ENCODE measurements around the gene GRIN2A.

Gene GRIN2A

DNA sequence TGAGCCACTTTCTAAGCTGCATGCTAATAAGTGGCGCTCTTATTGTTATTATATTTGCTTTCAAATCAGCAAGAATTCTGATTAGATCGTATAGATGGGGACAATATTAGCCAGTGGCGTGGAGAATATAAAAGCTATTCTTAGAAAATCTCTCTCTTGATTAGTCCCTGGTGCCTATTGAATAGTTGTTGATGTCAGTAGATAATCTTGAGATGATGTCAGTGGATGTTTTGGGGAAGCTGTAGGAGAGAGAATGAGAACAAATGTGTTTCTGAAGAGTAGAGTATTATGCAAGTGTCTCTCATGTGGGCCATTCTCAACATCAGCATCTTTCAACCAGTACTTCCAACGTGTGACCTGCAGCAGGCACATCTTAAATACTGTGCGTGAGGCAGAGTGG, 445.7 kb downstream of the GRIN2A start:
- DNase-seq: no peak

DNA sequence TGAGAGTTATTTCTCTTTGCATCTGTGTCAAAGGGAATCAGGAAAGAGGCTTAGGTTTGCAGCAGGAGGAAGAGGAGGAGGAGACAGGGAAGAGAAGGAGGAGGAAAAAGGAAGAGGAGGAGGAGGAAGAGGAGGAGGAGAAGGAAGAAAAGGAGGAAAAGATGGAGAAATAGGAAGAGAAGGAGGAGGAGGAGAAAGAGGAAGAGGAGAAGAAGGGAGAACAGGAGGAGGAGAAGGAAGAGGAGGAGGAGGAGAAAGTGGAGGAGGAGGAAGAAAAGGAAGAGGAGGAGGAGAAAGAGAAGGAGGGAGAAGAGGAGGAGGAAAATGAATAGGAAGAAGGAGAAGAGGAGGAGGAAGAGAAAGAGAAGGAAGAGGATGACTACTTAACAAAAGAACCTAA, 459.1 kb downstream of the GRIN2A start:
- no peak for DNase-seq

GRCh38 chr16:9713907-9714306, 468.3 kb downstream of the GRIN2A start:
- DNase-seq: no peak

DNA sequence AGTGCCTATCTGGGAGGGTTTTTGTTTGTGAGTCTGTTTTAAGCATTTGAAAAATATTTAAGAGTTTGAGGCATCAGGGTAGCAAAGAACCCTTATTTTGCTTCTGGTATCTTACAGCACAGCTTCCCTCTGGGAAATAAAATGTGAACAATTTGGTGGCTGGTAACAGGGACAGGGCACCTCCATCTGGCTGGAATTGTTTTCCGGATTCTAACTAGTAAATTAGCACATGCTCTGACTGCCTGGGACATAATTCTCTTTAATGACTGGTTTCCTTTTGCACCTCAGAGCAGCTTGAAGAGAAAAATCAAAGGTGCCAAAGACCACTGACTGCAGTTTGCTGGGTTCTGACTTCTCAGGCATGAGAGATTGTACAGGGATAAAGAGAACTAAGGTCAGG, 469.1 kb downstream of the GRIN2A start:
- no peak for DNase-seq

DNA sequence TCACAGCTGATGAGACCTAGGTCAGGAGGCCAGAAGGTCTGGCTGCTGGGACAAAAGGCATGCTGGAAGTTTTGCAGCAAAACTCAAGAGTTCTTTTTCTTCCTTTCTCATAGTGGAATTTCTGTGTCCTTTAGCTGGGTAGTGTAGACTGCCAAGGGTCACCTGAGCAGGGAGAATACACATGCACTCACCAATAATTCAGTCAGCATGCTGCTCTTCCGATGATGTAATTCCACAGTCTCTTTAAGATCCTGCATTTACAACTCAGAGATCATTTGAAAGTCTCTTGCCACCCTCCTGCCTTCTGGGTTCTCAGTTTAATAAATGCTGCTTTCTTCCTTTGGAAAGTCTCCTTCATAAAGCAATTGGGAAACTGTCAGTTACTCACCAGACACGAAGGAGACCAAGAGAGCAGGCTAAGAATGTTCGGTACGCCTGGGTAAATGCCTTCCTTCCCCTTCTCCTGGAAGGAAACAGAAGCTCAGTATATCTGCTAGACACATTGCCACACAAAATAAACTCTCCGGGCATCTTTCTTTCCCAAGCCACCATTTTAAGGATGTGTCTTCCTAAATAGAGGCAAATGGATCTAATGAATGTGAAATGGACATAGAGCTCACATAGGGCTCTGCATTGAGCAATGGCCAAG, 473.1 kb downstream of the GRIN2A start:
- no peak for DNase-seq

DNA sequence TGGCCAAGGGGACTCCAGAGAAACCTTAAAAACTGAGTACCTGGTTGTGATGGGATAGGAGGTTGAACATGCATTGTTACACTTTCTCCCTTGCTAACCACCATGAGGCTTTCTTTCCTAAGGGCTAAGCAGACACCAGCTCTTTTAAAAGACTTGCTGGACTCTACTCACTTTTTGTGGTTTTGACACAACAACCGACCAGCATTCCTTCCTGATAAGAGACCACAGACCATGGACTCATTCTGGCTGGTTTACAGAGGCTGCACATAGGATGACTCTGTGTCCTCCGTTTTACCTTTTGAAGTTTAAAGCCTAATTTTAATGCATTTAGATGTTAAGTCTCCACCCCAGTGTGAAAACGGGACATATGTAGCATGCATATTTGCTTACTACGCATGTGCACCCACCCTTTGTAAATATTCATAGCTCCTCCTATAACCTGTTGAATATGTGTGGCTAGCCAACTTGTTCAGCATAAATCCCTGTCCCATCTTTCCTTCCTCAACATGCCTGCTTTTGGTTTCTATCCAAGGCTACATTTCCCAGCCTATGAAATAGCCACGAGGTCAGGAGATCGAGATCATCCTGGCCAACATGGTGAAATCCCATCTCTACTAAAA, 475.9 kb downstream of the GRIN2A start:
- DNase-seq: no peak

DNA sequence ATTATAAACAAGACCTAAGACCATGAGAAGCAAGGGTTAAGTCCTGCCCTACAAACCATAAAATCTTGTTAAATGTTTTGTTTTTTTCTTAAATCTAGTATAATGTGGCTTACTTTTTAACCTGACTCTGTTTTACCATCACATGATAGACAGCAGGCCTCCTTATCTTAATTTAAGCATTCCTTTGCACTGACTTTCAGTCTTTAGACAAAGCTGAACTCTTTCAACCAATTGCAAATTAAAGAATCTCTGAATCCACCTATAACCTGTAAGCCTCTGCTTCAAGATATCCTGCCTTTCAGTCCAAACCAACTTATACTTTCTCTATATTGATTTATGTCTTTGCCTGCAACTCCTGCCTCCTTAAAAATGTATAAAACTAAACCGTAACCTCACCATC, 478.5 kb downstream of the GRIN2A start:
- DNase-seq: no peak
